GM18951 (cell line): ENCODE data around the gene GALR2.

Experiments
- POLR2A ChIP-seq: IDR thresholded peaks from 4 replicates; pipeline ENCODE4 v1.6.1; 2011; ENCODE audit warnings: mild to moderate bottlenecking; ENCODE audit not compliant: insufficient read length, insufficient read depth; ENCODE audit errors: extremely low read depth
- in situ Hi-C: fragments of 300-500 bp; cut with MboI; formaldehyde crosslinking; loops from one replicate; pipeline ENCODE4 v1.12.0; 2022; ENCODE audit warnings: low sequenced_read_pairs, mixed read lengths, inconsistent platforms; ENCODE audit not compliant: unreplicated experiment

The GALR2 gene

DNA sequence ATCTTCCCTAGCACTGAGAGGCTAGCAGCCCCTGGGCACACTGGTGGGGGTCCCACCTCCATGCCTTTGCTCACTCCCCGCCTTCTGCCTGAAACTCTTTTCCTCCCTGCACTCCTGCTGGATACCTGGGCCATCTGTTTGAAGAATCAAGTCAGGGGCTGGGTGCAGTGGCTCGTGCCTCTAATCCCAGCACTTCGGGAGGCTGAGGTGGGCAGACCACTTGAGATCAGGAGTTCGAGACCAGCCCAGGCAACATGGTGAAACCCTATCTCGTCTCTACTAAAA, 50.8 kb downstream of the GALR2 start:
- in situ Hi-C loops = loop anchor here (5.0 kb wide), 1 partner anchor 157 kb away; no protein-coding TSS in a partner anchor
- TF ChIP-seq POLR2A = no peak

DNA sequence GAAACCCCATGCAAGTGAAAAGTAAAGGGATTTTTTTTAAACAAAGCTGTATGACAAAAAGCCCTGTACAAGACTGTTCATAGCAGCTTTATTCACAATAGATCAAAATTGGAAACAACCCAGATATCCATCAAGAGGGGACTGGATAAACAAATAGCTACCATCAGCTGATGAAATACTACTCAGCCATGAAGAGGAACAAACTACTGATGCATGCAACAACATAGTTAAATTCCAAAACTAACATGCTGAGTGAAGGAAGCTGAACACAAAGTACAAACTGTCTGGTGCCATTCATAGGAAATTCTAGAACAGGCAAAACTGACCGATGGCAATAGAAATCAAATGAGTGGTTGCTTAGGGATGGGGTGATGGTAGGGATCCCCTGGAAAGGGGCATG, 51.3 kb downstream of the GALR2 start:
- in situ Hi-C loops = loop anchor here (5.0 kb wide), 1 partner anchor 156 kb away; no protein-coding TSS in a partner anchor
- TF ChIP-seq POLR2A = no peak
